H54 (cell line): ENCODE results near the gene GNAL.
"Not testable (repeated sequence)": the region's sequence is repeated elsewhere in the genome, so short reads cannot be mapped to it uniquely, and the experiment has no call there.

ENCODE experiments used
- DNase-seq: peaks from one replicate; pipeline ENCODE4 v3.0.0; 2011; ENCODE audit warnings: low spot score, mixed read lengths; ENCODE audit not compliant: insufficient read length
- FAIRE-seq: peaks from 3 replicates; lab custom pipeline; 2011; peaks lifted over from hg19 to GRCh38; lab: Jason Lieb, UNC
- POLR2A ChIP-seq: IDR thresholded peaks from 2 replicates; pipeline ENCODE4 v1.6.1; 2011; ENCODE audit warnings: low read depth, mild to moderate bottlenecking, low read length

The GNAL gene

GRCh38 chr18:11874676-11875075, 185.6 kb downstream of the GNAL start:
- FAIRE-seq (no peak), DNase-seq (no peak)
- TF ChIP-seq POLR2A = no peak

- no peak for DNase-seq
- FAIRE-seq = no peak
- TF ChIP-seq POLR2A = no peak
Observed at GRCh38 chr18:11877497-11878135, 188.6 kb downstream of the GNAL start.

- TF ChIP-seq POLR2A = no peak
- no peak for FAIRE-seq
- no peak for DNase-seq
Observed at GRCh38 chr18:11880586-11881304, 191.7 kb downstream of the GNAL start.

- TF ChIP-seq POLR2A = no peak
- FAIRE-seq (no peak), DNase-seq (no peak)
Observed at GRCh38 chr18:11882636-11883035, 193.6 kb downstream of the GNAL start.

- no peak for DNase-seq
- TF ChIP-seq POLR2A = no peak
- no peak for FAIRE-seq
Observed at GRCh38 chr18:11883153-11883552, 194.1 kb downstream of the GNAL start.

GRCh38 chr18:11884396-11885030, 195.4 kb downstream of the GNAL start:
- TF ChIP-seq POLR2A = no peak
- FAIRE-seq (no peak), DNase-seq (no peak)

GRCh38 chr18:11885278-11885947, 196.3 kb downstream of the GNAL start:
- FAIRE-seq = no peak
- TF ChIP-seq POLR2A = no peak
- no peak for DNase-seq

GRCh38 chr18:11886577-11887110, 197.6 kb downstream of the GNAL start:
- FAIRE-seq (no peak), DNase-seq (no peak)
- no peak for TF ChIP-seq POLR2A

- TF ChIP-seq POLR2A = no peak
- DNase-seq (no peak), FAIRE-seq (no peak)
Observed at GRCh38 chr18:11887328-11888128, 198.5 kb downstream of the GNAL start.

- DNase-seq (no peak), FAIRE-seq (no peak)
- TF ChIP-seq POLR2A = no peak
Observed at GRCh38 chr18:11888726-11889125, 199.7 kb downstream of the GNAL start.

GRCh38 chr18:11889284-11889683, 200.2 kb downstream of the GNAL start:
- FAIRE-seq (no peak), DNase-seq (no peak)
- no peak for TF ChIP-seq POLR2A

GRCh38 chr18:11891737-11892136, 202.7 kb downstream of the GNAL start:
- no peak for FAIRE-seq
- TF ChIP-seq POLR2A = no peak
- DNase-seq = no peak

GRCh38 chr18:11892438-11892837, 203.4 kb downstream of the GNAL start:
- not testable (repeated sequence) for DNase-seq, FAIRE-seq
